Raji (cell line): ENCODE measurements around the gene IFI27L1.

Source experiments
- POLR2A ChIP-seq: IDR thresholded peaks from 2 replicates; pipeline ENCODE4 v1.6.1; 2011; ENCODE audit warnings: low read depth, low read length, control low read depth; ENCODE audit not compliant: insufficient read depth

Gene IFI27L1

DNA sequence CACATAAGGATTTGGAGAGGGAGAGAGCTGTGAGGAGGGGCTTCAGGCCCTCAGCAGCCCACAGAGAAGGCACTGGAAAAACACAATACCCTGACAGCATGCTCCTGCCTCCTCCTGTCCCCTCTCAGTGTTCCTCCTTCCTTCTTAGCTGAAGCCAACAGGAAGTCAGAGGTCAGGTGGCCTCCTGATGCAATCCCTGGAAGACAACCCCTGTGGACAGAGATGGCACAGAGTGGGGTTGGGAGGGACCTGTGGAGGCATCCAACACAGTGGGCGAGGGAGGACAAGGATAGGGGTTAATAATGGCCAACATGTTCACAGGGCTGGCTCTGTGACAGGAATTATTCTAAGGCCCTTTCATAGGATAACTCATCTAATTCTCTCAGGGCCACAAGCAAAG is 63.7 kb downstream of the IFI27L1 start:
- no peak for TF ChIP-seq POLR2A

DNA sequence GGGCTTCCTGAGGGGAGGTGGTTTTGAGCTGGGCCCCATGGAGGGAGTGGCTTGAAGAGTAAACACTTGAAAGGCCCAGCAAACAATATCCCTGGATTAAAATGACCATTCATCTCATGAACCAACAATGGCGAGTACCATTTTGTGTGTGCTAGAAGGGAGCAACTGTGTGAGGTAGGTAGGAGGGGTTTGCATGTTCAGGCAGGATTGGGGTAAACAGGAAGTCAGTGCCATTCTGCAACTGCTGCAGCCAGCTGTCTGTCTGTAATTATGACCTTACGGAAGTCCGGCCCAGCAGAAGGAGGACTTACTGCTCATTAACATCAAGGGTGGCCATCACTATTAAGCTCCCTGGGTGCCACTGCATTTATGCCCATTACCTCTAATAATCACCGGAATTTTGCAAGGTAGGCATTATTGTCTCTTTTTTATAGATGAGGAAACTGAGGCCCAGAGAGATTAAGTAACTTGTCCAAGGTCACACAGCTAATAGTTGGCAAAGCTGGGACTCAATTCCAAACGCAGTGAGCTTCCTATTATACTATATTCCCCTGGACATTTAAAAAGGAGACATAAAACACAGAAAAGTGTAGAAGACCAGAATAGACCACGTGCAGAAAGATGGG is 64.9 kb downstream of the IFI27L1 start:
- no peak for TF ChIP-seq POLR2A
